Measurements from ENCODE around the gene LRIT2.

LRIT2 gene

GRCh38 chr10:84241185-84241790 lies 15.9 kb upstream of the LRIT2 start, which contains the start of gene LRIT1:
Gene LRIT1 (minus strand): TSS chr10:84241546. CDS start chr10:84241439, 107 bp downstream.
- DNase-seq (ENCODE audit: low read depth in 2 of 2) = no peak

- no peak for DNase-seq (ENCODE audit: low read depth in 2 of 2)
Observed at GRCh38 chr10:84238909-84239308, 13.6 kb upstream of the LRIT2 start.

- DNase-seq (ENCODE audit: low read depth in 2 of 2) = no peak
Observed at GRCh38 chr10:84237199-84238051, 12.1 kb upstream of the LRIT2 start.

GRCh38 chr10:84236807-84237198 lies 11.5 kb upstream of the LRIT2 start:
- no peak for DNase-seq (ENCODE audit: low read depth in 2 of 2)

DNA sequence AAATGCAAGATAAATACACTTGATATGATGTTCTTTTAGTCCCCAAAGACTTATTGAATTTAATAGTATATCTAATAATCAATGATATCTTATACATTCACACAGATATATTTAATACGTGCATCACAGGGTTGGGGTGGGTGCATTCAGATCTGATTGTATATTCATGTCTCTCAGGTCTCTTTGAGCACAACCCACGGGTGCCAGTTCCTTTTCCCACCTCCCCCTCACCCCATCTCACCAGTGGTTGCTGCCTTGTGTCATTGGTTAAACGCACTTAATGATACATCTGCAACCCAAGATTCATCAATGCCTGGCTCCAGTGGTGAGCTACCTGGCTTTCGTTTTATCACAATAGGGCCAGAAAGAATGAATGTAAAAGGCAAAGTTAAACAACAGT lies 9.8 kb upstream of the LRIT2 start:
- DNase-seq (ENCODE audit: low read depth in 2 of 2) = no peak

- no peak for DNase-seq (ENCODE audit: low read depth in 2 of 2)
Observed at GRCh38 chr10:84234479-84234878, 9.1 kb upstream of the LRIT2 start.

GRCh38 chr10:84233940-84234339 lies 8.6 kb upstream of the LRIT2 start:
- no peak for DNase-seq (ENCODE audit: low read depth in 2 of 2)

DNA sequence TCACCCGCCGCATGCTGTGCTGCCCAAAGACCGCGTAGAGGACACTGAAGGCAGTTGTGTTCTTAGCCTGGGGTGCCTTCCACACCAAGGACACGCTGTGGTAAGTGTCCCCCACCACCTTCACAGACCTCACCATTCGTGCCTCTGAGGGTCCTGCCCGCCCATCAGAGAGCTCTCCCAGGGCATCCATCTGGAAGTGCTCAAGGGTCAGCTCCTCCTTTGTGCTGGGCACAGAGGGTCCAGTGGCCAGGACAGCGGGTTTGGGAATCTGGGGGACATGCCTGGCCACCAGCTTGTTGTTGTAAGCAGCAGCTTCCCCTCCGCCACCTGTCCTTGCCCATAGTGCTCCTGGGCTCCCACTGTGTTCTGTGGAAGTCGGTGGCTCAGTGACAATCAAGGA lies 7.0 kb upstream of the LRIT2 start:
- DNase-seq (ENCODE audit: low read depth in 2 of 2) = no peak

DNA sequence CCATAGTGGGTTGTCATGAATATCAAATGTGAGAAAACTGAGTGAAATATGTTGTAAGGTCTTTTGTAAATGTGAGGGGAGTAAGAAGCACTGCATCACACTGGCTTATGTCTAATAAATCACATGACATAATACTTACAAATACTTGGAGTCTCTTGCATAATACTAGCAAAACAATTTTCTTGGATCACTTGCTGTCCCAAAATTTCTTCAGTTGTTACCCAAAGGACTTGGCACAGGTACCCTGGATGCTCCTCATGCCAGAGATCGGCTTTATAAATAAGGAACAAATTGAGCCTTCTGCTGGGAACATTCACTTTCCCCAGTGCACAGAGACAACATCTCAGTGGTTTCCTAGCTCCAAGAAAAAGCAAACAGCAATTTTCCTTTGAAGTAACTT lies 5.0 kb upstream of the LRIT2 start:
- DNase-seq (ENCODE audit: low read depth in 2 of 2) = no peak

GRCh38 chr10:84227810-84228209 lies 2.5 kb upstream of the LRIT2 start:
- no peak for DNase-seq (ENCODE audit: low read depth in 2 of 2)

DNA sequence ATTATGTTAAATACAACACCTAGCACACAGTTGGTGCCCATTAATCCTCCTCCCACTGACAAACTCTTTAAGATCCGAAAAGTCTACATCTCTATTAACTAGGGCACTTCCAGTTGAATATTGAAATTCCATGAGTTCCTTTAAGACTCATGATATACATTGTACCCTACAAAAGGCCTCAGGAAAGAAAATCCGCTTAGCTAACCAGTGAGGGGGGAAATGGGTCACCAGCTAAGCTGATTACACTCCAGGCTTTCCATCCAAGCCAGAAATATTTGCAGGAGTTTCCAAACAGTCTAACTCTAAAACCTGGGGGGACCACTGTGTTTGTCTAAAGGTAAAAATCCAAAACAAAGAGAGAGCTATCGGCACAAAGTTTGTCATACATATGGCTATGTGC lies 1.3 kb upstream of the LRIT2 start:
- DNase-seq (ENCODE audit: low read depth in 2 of 2) = no peak

- DNase-seq (ENCODE audit: low read depth in 2 of 2) = no peak
Observed at GRCh38 chr10:84224411-84225028, 824 bp downstream of the LRIT2 start.

- DNase-seq (ENCODE audit: low read depth in 2 of 2) = no peak
Observed at GRCh38 chr10:84221916-84222315, 3.4 kb downstream of the LRIT2 start.

DNA sequence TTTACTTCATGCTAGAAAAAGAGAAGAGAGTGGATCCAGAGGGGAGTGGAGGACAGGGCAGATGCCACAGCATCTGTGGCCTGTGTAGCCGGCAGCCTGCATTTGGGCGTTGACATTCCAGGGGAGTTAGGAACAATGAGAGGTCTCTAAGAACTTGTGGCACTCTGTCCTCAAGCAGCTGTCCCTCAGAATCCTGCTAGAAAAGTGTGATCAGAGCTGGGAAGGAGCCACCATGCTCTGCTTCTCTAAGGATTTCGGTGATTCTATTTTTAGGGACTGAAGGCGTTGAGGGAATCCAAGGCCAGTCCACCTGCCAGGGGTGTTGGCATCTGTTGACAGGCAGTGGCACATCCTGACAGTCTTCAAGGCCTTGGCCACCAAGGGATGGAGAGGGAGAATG lies 7.6 kb downstream of the LRIT2 start:
- no peak for DNase-seq (ENCODE audit: low read depth in 2 of 2)

- no peak for DNase-seq (ENCODE audit: low read depth in 2 of 2)
Observed at GRCh38 chr10:84216834-84217233, 8.5 kb downstream of the LRIT2 start.

- no peak for DNase-seq (ENCODE audit: low read depth in 2 of 2)
Observed at GRCh38 chr10:84214612-84215235, 10.6 kb downstream of the LRIT2 start.

GRCh38 chr10:84214046-84214572 lies 11.2 kb downstream of the LRIT2 start:
- DNase-seq (ENCODE audit: low read depth in 2 of 2) = no peak

DNA sequence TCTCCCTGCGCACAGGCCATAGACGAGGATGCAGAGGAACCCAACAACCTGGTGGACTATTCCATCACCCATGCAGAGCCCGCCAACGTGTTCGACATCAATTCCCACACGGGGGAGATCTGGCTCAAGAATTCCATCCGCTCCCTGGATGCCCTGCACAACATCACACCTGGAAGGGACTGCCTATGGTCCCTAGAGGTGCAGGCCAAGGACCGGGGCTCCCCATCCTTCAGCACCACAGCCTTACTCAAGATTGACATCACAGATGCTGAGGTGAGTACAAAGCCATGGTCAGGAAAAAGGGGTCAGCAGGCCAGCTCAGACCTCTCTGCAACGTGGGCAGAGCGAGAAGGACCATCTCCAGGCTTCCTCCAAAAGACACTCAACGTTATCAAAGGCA lies 12.3 kb downstream of the LRIT2 start:
- DNase-seq (ENCODE audit: low read depth in 2 of 2) = no peak

GRCh38 chr10:84212014-84212413 lies 13.3 kb downstream of the LRIT2 start:
- no peak for DNase-seq (ENCODE audit: low read depth in 2 of 2)

DNA sequence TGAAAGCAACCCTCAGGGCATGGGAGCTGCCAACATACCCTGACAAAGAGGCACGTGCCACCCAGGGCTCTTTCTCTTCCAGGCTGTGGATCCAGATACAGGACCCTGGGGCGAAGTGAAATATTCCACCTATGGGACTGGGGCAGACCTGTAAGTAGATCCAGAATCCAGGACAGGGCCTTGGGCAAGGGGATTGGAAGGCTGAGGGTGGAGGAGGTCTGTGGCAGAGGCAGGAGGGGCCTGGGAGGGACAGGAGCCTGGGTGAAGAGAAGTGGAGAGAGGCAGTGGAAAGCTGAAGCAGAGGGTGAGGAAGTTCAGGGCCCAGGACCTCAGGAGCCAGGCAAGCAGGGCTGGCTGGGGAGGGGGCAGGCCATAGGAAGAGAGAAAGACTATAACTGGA lies 13.8 kb downstream of the LRIT2 start:
- no peak for DNase-seq (ENCODE audit: low read depth in 2 of 2)

DNA sequence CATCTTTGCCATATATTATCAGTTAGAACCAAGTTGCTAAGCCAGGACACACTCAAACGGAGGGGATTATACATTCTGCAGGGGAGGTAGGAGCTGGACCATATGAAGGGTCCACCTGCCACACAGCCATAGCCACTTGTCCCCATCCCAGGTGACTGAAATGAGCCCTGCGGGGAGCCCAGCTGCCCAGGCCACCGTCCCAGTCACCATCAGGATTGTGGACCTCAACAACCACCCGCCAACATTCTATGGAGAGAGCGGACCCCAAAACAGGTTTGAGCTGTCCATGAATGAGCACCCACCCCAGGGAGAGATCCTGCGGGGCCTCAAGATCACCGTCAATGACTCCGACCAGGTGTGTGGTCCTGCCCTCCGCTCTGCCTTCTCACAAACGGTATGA lies 17.3 kb downstream of the LRIT2 start:
- DNase-seq (ENCODE audit: low read depth in 2 of 2) = no peak

GRCh38 chr10:84205853-84206525 lies 19.4 kb downstream of the LRIT2 start:
- DNase-seq (ENCODE audit: low read depth in 2 of 2) = no peak
